Measurements from ENCODE around the gene SORCS3.

The SORCS3 gene

GRCh38 chr10:105071980-105072379, 430.9 kb downstream of the SORCS3 start:
- in situ Hi-C loops (cut with HindIII; ENCODE audit: low pct_ligation_motif_present, low sequenced_read_pairs): no loop called here
- Histone ChIP-seq H3K36me3 (replicated peaks) (no peaks in the 10 kb centered on the region), H3K27me3 (replicated peaks) (no peaks in the 10 kb centered on the region), H3K4me3 (ENCODE audit: low read depth, low read length) (no peak overlapping the region), H3K27ac (no peak overlapping the region)
- DNase-seq: no peak
- TF ChIP-seq CTCF (IDR thresholded peaks at IDR 0.05; ENCODE audit: low read depth, low read length, missing control alignments): no peak

DNA sequence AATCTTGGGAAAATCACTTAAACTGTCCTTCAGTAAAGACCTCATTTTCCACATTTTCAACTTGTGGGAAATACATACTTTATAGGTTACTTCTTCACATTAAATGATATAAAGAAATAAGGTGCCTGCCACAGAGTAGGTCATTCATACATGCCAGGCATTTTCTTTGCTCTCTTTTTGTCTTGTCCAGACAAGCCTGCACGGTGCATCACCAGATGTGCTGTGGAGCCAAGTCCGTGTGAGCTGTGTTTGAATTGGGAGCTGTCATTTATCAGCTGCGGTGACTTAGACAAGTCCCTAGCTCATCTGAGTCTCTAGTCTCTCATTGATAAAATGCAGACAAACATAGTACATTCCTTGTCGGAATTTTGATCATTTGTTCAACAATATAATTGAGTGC, 432.9 kb downstream of the SORCS3 start:
- in situ Hi-C loops (cut with HindIII; ENCODE audit: low pct_ligation_motif_present, low sequenced_read_pairs): no loop called here
- H3K27ac ChIP-seq: no peak overlapping the region

GRCh38 chr10:105075031-105075430, 433.9 kb downstream of the SORCS3 start:
- TF ChIP-seq CTCF (IDR thresholded peaks at IDR 0.05; ENCODE audit: low read depth, low read length, missing control alignments): no peak
- DNase-seq: no peak
- in situ Hi-C loops (cut with HindIII; ENCODE audit: low pct_ligation_motif_present, low sequenced_read_pairs): no loop called here

More for the DNA sequence above, 432.9 kb downstream of the SORCS3 start:
- no peaks in the 10 kb centered on the region for H3K27me3 ChIP-seq (replicated peaks)
- TF ChIP-seq CTCF (IDR thresholded peaks at IDR 0.05; ENCODE audit: low read depth, low read length, missing control alignments): no peak
- H3K4me3 ChIP-seq (ENCODE audit: low read depth, low read length): no peak overlapping the region
- no peak for DNase-seq
- no peaks in the 10 kb centered on the region for H3K36me3 ChIP-seq (replicated peaks)

GRCh38 chr10:105085980-105086379, 444.9 kb downstream of the SORCS3 start:
- no peak for DNase-seq
- Histone ChIP-seq H3K36me3 (replicated peaks) (no peaks in the 10 kb centered on the region), H3K27me3 (replicated peaks) (no peaks in the 10 kb centered on the region), H3K27ac (no peak overlapping the region), H3K4me3 (ENCODE audit: low read depth, low read length) (no peak overlapping the region)
- in situ Hi-C loops (cut with HindIII; ENCODE audit: low pct_ligation_motif_present, low sequenced_read_pairs): no loop called here
- no peak for TF ChIP-seq CTCF (IDR thresholded peaks at IDR 0.05; ENCODE audit: low read depth, low read length, missing control alignments)

More at GRCh38 chr10:105075031-105075430, 433.9 kb downstream of the SORCS3 start:
- Histone ChIP-seq H3K36me3 (replicated peaks) (no peaks in the 10 kb centered on the region), H3K4me3 (ENCODE audit: low read depth, low read length) (no peak overlapping the region), H3K27me3 (replicated peaks) (no peaks in the 10 kb centered on the region), H3K27ac (no peak overlapping the region)

GRCh38 chr10:105094048-105094447, 453.0 kb downstream of the SORCS3 start:
- in situ Hi-C loops (cut with HindIII; ENCODE audit: low pct_ligation_motif_present, low sequenced_read_pairs): no loop called here
- TF ChIP-seq CTCF (IDR thresholded peaks at IDR 0.05; ENCODE audit: low read depth, low read length, missing control alignments): no peak

DNA sequence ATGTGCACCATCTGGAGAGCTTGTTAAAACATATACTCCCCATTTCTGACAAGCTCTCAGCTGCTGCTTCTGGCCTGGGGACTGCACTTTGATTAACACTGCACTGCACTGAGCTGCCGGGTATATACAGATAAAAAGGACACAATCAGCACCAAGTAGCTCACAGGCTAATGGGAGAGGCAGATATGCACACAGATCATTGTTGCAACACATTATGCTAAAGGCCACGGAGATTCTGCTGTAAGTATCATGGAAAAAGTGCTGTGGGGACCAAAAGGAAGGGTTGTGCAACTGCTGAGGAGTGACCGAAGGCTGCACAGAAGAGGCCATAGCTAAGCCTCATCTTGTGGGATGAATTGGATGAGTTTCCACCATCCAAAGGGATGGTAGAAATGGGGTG, 455.2 kb downstream of the SORCS3 start:
- H3K4me3 ChIP-seq (ENCODE audit: low read depth, low read length): no peak overlapping the region
- no peak for DNase-seq
- in situ Hi-C loops (cut with HindIII; ENCODE audit: low pct_ligation_motif_present, low sequenced_read_pairs): no loop called here
- H3K36me3 ChIP-seq (replicated peaks): no peaks in the 10 kb centered on the region
- no peak overlapping the region for H3K27ac ChIP-seq
- no peak for TF ChIP-seq CTCF (IDR thresholded peaks at IDR 0.05; ENCODE audit: low read depth, low read length, missing control alignments)
- H3K27me3 ChIP-seq (replicated peaks): no peaks in the 10 kb centered on the region

More at GRCh38 chr10:105094048-105094447, 453.0 kb downstream of the SORCS3 start:
- DNase-seq: no peak
- no peaks in the 10 kb centered on the region for H3K27me3 ChIP-seq (replicated peaks)
- H3K4me3 ChIP-seq (ENCODE audit: low read depth, low read length): no peak overlapping the region
- no peak overlapping the region for H3K27ac ChIP-seq
- no peaks in the 10 kb centered on the region for H3K36me3 ChIP-seq (replicated peaks)

Data from brain microvascular endothelial cell (primary cell).